Colonic mucosa (tissue), 4 donors: ENCODE data around the gene ELOB. TPM values are rescaled to one million over a fixed set of nuclear protein-coding genes. Genes with fewer than 3 reads are reported as not detected.

Source experiments
- DNase-seq: peaks from one replicate; pipeline ENCODE4 v3.0.0-alpha.2; 2020
- H3K27ac ChIP-seq: fragments of 200-600 bp; one replicate; pipeline ENCODE4 v1.8.0; 2021
- H3K27me3 ChIP-seq: fragments of 200-600 bp; one replicate; pipeline ENCODE4 v1.8.0; 2021
- H3K36me3 ChIP-seq: fragments of 200-600 bp; one replicate; pipeline ENCODE4 v1.8.0; 2021
- H3K4me1 ChIP-seq: fragments of 200-600 bp; one replicate; pipeline ENCODE4 v1.8.0; 2021; ENCODE audit warnings: mild to moderate bottlenecking
- H3K4me3 ChIP-seq: fragments of 200-600 bp; one replicate; pipeline ENCODE4 v1.8.0; 2021
- H3K9ac ChIP-seq, 2 donors: one replicate each; pipeline ENCODE4 v1.7.0; 2013; ENCODE audit warnings: control low read depth in 2 of 2, low read depth in 2 of 2, low read length in 2 of 2
- H3K9me3 ChIP-seq: fragments of 200-600 bp; one replicate; pipeline ENCODE4 v1.8.0; 2021
- CTCF ChIP-seq: fragments of 200-600 bp; IDR thresholded peaks from one replicate; pipeline ENCODE4 v1.8.0; 2022; ENCODE audit warnings: antibody characterized with exemption, mild to moderate bottlenecking
- intact Hi-C: fragments of 100-400 bp; cut with DNase I; formaldehyde crosslinking; loops from one replicate; pipeline ENCODE4 v1.14.1; 2022
- total RNA-seq, 2 donors: library from RNA; stranded (reverse); fragmentation: NEBNext Ultra II Directional in 1 of 2; extraction: Animal tissue kit (Norgen Biotek cat#: 25700) in 1 of 2; gene quantifications; one replicate each; pipeline ENCODE4 v1.2.1, GENCODE V29; 2021
- donor health status: healthy.
- donor health status: DM: no; HTN: no; CAD: no.
- donor health status: DM: no; HTN: no; CAD: no.

Gene ELOB
- total RNA-seq, 2 donors from 2014 or later: 230 to 333 TPM

GRCh38 chr16:2749936-2750335 is 27.1 kb downstream of the ELOB start:
- Histone ChIP-seq H3K9me3 (no peaks in the 10 kb centered on the region), H3K27me3 (no peaks in the 10 kb centered on the region), H3K9ac (no peak overlapping the region), H3K4me3 (no peak overlapping the region), H3K27ac (no peak overlapping the region), H3K4me1 (peaks cover 5% of the 10 kb centered on the region), H3K36me3 (no peaks in the 10 kb centered on the region)
- no peak for TF ChIP-seq CTCF
- DNase-seq: no peak
- intact Hi-C loops: no loop called here

GRCh38 chr16:2749476-2749875 is 27.6 kb downstream of the ELOB start:
- TF ChIP-seq CTCF: no peak
- Histone ChIP-seq H3K4me1 (peaks cover 5% of the 10 kb centered on the region), H3K27me3 (no peaks in the 10 kb centered on the region), H3K9ac (no peak overlapping the region), H3K36me3 (no peaks in the 10 kb centered on the region), H3K27ac (no peak overlapping the region), H3K9me3 (no peaks in the 10 kb centered on the region), H3K4me3 (no peak overlapping the region)
- DNase-seq: no peak
- intact Hi-C loops: no loop called here

GRCh38 chr16:2748757-2749455 is 28.2 kb downstream of the ELOB start:
- Histone ChIP-seq H3K27ac (no peak overlapping the region), H3K27me3 (no peaks in the 10 kb centered on the region), H3K4me1 (peaks cover 5% of the 10 kb centered on the region), H3K4me3 (no peak overlapping the region), H3K9ac (no peak overlapping the region), H3K9me3 (no peaks in the 10 kb centered on the region), H3K36me3 (no peaks in the 10 kb centered on the region)
- TF ChIP-seq CTCF: no peak
- no peak for DNase-seq
- intact Hi-C loops: no loop called here

GRCh38 chr16:2745961-2746360 is 31.1 kb downstream of the ELOB start:
- no peak for DNase-seq
- no peak overlapping the region for H3K27ac ChIP-seq
- H3K27me3 ChIP-seq: no peaks in the 10 kb centered on the region
- H3K36me3 ChIP-seq: no peaks in the 10 kb centered on the region
- H3K9me3 ChIP-seq: no peaks in the 10 kb centered on the region
- H3K9ac ChIP-seq: no peak overlapping the region
- no peaks in the 10 kb centered on the region for H3K4me1 ChIP-seq
- intact Hi-C loops: no loop called here
- no peak overlapping the region for H3K4me3 ChIP-seq
- TF ChIP-seq CTCF: no peak

- no peak overlapping the region for H3K4me3 ChIP-seq
- no peaks in the 10 kb centered on the region for H3K9me3 ChIP-seq
- H3K36me3 ChIP-seq: no peaks in the 10 kb centered on the region
- H3K4me1 ChIP-seq: no peaks in the 10 kb centered on the region
- H3K9ac ChIP-seq: no peak overlapping the region
- no peak overlapping the region for H3K27ac ChIP-seq
- no peak for DNase-seq
- no peaks in the 10 kb centered on the region for H3K27me3 ChIP-seq
- intact Hi-C loops: no loop called here
- TF ChIP-seq CTCF: no peak
Measured at GRCh38 chr16:2745116-2745890, 31.8 kb downstream of the ELOB start.
